ENCODE data around the gene FAM50B. TPM values are rescaled to one million over a fixed set of nuclear protein-coding genes. Genes with fewer than 3 reads are reported as not detected.

FAM50B gene
- total RNA-seq, 1 donor from 2014 or later, result 13.1 TPM

DNA sequence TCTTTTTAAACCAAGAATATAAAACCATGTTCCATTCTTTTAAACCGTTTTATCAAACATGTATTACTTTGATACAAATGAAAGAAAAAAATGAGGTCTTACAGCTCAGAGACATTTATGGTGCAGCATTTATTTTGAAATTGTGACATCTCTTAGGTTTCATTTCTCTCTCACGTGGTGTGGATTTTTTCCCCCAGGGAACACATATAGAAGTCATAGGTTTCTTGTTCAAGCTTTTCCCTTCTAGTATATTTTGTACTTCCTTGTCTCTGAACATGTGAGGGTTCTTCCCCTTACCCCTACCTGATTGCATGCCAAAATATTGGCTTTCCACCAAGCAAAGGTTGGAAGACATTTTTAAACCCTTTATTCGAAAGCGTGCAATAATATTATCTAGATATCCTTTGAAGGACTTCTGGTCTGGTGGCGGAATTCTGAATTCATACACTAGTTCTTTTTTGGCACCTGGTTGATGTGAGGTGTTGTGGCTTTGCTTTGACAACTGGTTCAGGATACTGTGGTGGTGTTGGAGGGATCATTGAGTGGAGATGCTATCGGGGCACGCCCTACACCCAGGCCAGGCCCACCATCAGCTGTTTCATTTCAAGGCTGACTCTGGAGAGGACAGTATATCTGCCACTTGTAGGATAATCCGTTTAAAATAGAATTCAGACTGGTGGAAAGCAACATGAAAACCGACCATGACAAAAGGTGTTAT lies 5.6 kb upstream of the FAM50B start:
- ATAC-seq (no peak), DNase-seq (no peak)
- Histone ChIP-seq H3K4me1 (peaks cover 12% of the 10 kb centered on the region), H3K4me3 (no peak overlapping the region), H3K9me3 (no peaks in the 10 kb centered on the region), H3K27me3 (no peaks in the 10 kb centered on the region), H3K27ac (no peak overlapping the region), H3K36me3 (no peaks in the 10 kb centered on the region)
- no peak for TF ChIP-seq CTCF (IDR thresholded peaks at IDR 0.05)
- intact Hi-C loops (cut with DNase I), result loop anchor here (10.0 kb wide), 1 partner anchor 99 kb away; no protein-coding TSS in a partner anchor

DNA sequence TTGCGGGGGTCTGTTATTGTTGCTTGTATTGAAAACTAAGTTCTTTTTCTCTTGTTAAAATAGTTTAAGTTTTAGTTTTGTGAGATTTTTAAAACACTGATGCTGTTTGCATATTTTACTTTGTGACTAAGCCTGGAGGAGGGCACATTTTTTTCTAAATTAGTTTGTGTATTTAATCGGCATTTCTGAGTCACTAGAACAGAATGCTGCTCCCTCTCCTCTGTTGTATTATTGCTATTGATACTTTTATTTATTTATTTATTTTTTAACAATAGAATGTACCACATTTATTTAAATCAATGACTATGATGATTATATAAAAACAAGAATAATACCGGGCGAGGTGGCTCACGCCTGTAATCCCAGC lies 5.1 kb upstream of the FAM50B start:
- Histone ChIP-seq H3K27ac (no peak overlapping the region), H3K4me1 (peaks cover 13% of the 10 kb centered on the region)
- intact Hi-C loops (cut with DNase I), result loop anchor here (10.0 kb wide), 1 partner anchor 99 kb away; no protein-coding TSS in a partner anchor

DNA sequence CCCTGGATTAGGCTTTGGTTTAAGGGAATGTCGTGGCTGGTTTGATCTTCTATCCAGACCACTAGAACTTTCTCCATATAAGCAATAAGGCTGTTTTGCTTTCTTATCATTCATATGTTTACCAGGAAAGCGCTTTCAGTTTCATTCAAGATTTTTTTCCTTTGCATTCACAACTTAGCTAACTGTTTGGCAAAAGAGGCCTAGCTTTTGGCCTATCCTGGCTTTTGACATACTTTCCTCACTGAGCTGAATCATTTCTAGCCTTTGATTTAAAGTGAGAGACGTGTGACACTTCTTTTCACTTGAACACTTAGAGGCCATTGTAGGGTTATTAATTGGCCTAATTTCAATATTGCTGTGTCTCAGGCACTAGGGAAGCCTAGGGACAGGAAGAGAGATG lies 1.7 kb upstream of the FAM50B start:
- intact Hi-C loops (cut with DNase I), result loop anchor here (10.0 kb wide), 1 partner anchor 103 kb away; no protein-coding TSS in a partner anchor
- Histone ChIP-seq H3K4me1 (peaks cover 8% of the 10 kb centered on the region), H3K4me3 (no peak overlapping the region), H3K27me3 (no peaks in the 10 kb centered on the region), H3K27ac (peak overlapping the region; percentile 61), H3K9me3 (no peaks in the 10 kb centered on the region), H3K36me3 (no peaks in the 10 kb centered on the region)
- DNase-seq (no peak), ATAC-seq (no peak)
- no peak for TF ChIP-seq CTCF (IDR thresholded peaks at IDR 0.05)

More for the DNA sequence above, 5.1 kb upstream of the FAM50B start:
- Histone ChIP-seq H3K4me3 (no peak overlapping the region), H3K36me3 (no peaks in the 10 kb centered on the region), H3K9me3 (no peaks in the 10 kb centered on the region), H3K27me3 (no peaks in the 10 kb centered on the region)
- TF ChIP-seq CTCF (IDR thresholded peaks at IDR 0.05), result no peak
- ATAC-seq, result no peak
- DNase-seq, result no peak

GRCh38 chr6:3848380-3848779 lies 793 bp upstream of the FAM50B start:
- ATAC-seq, result no peak
- TF ChIP-seq CTCF (IDR thresholded peaks at IDR 0.05), result no peak
- Histone ChIP-seq H3K9me3 (no peaks in the 10 kb centered on the region), H3K4me3 (peak overlapping the region; percentile 48), H3K36me3 (no peaks in the 10 kb centered on the region), H3K27ac (peak overlapping the region; percentile 61), H3K27me3 (no peaks in the 10 kb centered on the region), H3K4me1 (peaks cover 8% of the 10 kb centered on the region)
- no peak for DNase-seq
- intact Hi-C loops (cut with DNase I), result loop anchor here (10.0 kb wide), 1 partner anchor 104 kb away; no protein-coding TSS in a partner anchor

- TF ChIP-seq CTCF (IDR thresholded peaks at IDR 0.05), result no peak
- no peaks in the 10 kb centered on the region for H3K36me3 ChIP-seq
- peak; percentile 11 for ATAC-seq
Measured at GRCh38 chr6:3849681-3850450, 693 bp downstream of the FAM50B start.

More at GRCh38 chr6:3849681-3850450, 693 bp downstream of the FAM50B start:
- H3K4me1 ChIP-seq, result peaks cover 8% of the 10 kb centered on the region
- DNase-seq, result peak; percentile 75
- intact Hi-C loops (cut with DNase I), result loop anchor here (10.0 kb wide), 1 partner anchor 105 kb away; no protein-coding TSS in a partner anchor
- H3K4me3 ChIP-seq, result peak overlapping the region; percentile 48
- H3K27ac ChIP-seq, result peak overlapping the region; percentile 27
- H3K27me3 ChIP-seq, result no peaks in the 10 kb centered on the region
- H3K9me3 ChIP-seq, result no peaks in the 10 kb centered on the region
